ENCODE measurements around the gene NCDN.

NCDN gene

DNA sequence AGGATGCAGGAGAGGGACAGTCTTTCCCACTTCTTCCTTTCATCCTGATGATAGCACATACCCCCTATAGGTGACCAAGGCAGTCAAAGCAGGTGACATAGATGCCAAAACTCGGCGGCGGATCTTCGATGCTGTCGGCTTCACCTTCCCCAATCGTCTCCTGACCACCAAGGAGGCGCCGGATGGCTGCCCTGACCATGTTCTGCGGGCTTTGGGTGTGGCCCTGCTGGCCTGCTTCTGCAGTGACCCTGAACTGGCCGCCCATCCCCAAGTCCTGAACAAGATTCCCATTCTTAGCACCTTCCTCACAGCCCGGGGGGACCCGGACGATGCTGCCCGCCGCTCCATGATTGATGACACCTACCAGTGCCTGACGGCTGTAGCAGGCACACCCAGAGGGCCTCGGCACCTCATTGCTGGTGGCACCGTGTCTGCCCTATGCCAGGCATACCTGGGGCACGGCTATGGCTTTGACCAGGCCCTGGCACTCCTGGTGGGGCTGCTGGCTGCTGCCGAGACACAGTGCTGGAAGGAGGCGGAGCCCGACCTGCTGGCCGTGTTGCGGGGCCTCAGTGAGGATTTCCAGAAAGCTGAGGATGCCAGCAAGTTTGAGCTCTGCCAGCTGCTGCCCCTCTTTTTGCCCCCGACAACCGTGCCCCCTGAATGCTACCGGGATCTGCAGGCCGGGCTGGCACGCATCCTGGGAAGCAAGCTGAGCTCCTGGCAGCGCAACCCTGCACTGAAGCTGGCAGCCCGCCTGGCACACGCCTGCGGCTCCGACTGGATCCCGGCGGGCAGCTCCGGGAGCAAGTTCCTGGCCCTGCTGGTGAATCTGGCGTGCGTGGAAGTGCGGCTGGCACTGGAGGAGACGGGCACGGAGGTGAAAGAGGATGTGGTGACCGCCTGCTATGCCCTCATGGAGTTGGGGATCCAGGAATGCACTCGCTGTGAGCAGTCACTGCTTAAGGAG lies 2.9 kb downstream of the NCDN start:
- Histone ChIP-seq H3K14ac (ENCODE audit: low read length) (no peak overlapping the region), H3K23ac (ENCODE audit: low read length) (no peak overlapping the region), H3K79me2 (ENCODE audit: control insufficient read depth, insufficient read depth, low read length, poor library complexity) (peaks cover 8% of the 10 kb centered on the region), H3K18ac (ENCODE audit: low read length) (no peak overlapping the region), H2BK12ac (ENCODE audit: low read length) (no peak overlapping the region), H3K79me1 (ENCODE audit: low read length) (peaks cover 9% of the 10 kb centered on the region), H4K8ac (ENCODE audit: low read depth, low read length) (no peak overlapping the region), H3K4ac (ENCODE audit: low read depth, low read length) (no peak overlapping the region), H3K9me3 (ENCODE audit: insufficient read depth, low read depth, low read length) (peaks cover 3% of the 10 kb centered on the region), H3K4me1 (ENCODE audit: control insufficient read depth in 1 of 2, insufficient read depth in 2 of 2, low read length in 2 of 2) (peaks cover 4 to 12% of the 10 kb centered on the region in 2 experiments), H4K12ac (ENCODE audit: low read depth, low read length) (no peak overlapping the region), H4K91ac (ENCODE audit: low read depth, low read length) (no peak overlapping the region), H3K27me3 (ENCODE audit: insufficient read depth, low read length) (no peaks in the 10 kb centered on the region), H3K9ac (ENCODE audit: low read length) (no peak overlapping the region), H3K36me3 (ENCODE audit: control insufficient read depth in 1 of 2, insufficient read depth in 2 of 2, low read length in 2 of 2) (peaks cover 24 to 32% of the 10 kb centered on the region in 2 experiments), H3K4me2 (ENCODE audit: low read length) (no peak overlapping the region), H3K4me3 (ENCODE audit: low read depth, low read length) (no peak overlapping the region), H2AK5ac (ENCODE audit: low read length) (no peak overlapping the region), H2BK5ac (ENCODE audit: low read depth, low read length, poor library complexity) (no peak overlapping the region), H2BK120ac (ENCODE audit: insufficient read depth, low read length, poor library complexity) (no peak overlapping the region), H3K27ac (ENCODE audit: low read depth, low read length) (no peak overlapping the region), H2AFZ (ENCODE audit: insufficient read depth, low read length, poor library complexity) (no peak overlapping the region)
- no CpG with 5 or more reads among the region's 44 CpGs for WGBS (ENCODE audit: extremely low coverage, insufficient coverage, insufficient read length)
- no peak for DNase-seq

DNA sequence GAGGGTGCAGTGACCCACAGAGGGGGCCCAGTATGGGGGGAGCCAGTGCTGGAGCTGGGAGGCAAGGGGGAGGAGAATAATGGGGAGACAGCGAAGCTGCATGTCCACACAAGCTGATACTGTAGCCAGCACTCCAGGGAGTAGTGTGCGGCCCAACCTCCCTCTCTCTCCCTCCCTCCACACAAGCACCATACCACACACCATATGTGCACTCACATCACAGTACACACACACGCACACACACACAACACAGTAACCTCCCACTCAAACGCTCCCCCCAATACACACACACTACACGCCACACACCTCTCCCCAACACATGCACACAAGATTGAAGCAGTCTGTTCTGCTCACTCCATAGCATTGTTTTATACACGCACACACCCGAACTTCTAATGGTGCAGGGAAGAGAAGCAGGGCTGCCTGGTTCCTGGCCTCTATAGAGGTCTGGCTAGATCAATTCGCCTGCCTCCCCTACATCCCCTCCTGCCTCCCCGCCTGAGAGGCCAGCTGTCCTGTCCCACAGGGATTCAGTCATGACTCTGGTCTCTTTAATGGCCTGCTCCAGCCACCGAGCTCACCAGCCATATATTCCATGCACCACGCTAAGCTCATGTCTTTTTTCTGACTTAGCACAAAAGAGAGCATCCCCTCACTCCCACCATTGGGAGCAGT lies 3.8 kb downstream of the NCDN start:
- peaks cover 3% of the 10 kb centered on the region for H3K9me3 ChIP-seq (ENCODE audit: insufficient read depth, low read depth, low read length)
- H3K79me1 ChIP-seq (ENCODE audit: low read length), result peaks cover 9% of the 10 kb centered on the region
- no peak overlapping the region for H3K14ac ChIP-seq (ENCODE audit: low read length)
- no peak overlapping the region for H3K27ac ChIP-seq (ENCODE audit: low read depth, low read length)
- H4K91ac ChIP-seq (ENCODE audit: low read depth, low read length), result no peak overlapping the region
- no peaks in the 10 kb centered on the region for H3K27me3 ChIP-seq (ENCODE audit: insufficient read depth, low read length)
- peaks cover 24 to 34% of the 10 kb centered on the region in 2 experiments for H3K36me3 ChIP-seq (ENCODE audit: control insufficient read depth in 1 of 2, insufficient read depth in 2 of 2, low read length in 2 of 2)
- no peak overlapping the region for H3K4me2 ChIP-seq (ENCODE audit: low read length)
- no peak overlapping the region for H4K8ac ChIP-seq (ENCODE audit: low read depth, low read length)
- H3K9ac ChIP-seq (ENCODE audit: low read length), result no peak overlapping the region
- no peak for DNase-seq
- no peak overlapping the region for H2BK120ac ChIP-seq (ENCODE audit: insufficient read depth, low read length, poor library complexity)
- H4K12ac ChIP-seq (ENCODE audit: low read depth, low read length), result no peak overlapping the region
- H3K79me2 ChIP-seq (ENCODE audit: control insufficient read depth, insufficient read depth, low read length, poor library complexity), result peaks cover 8% of the 10 kb centered on the region
- no peak overlapping the region for H2BK5ac ChIP-seq (ENCODE audit: low read depth, low read length, poor library complexity)
- no peak overlapping the region for H2AK5ac ChIP-seq (ENCODE audit: low read length)
- no peak overlapping the region for H2AFZ ChIP-seq (ENCODE audit: insufficient read depth, low read length, poor library complexity)
- peaks cover 4 to 11% of the 10 kb centered on the region in 2 experiments for H3K4me1 ChIP-seq (ENCODE audit: control insufficient read depth in 1 of 2, insufficient read depth in 2 of 2, low read length in 2 of 2)
- H3K18ac ChIP-seq (ENCODE audit: low read length), result no peak overlapping the region
- no peak overlapping the region for H2BK12ac ChIP-seq (ENCODE audit: low read length)
- 100% methylated on average over 3 of the region's 11 CpGs for WGBS (ENCODE audit: extremely low coverage, insufficient coverage, insufficient read length)
- H3K4me3 ChIP-seq (ENCODE audit: low read depth, low read length), result no peak overlapping the region
- no peak overlapping the region for H3K23ac ChIP-seq (ENCODE audit: low read length)
- H3K4ac ChIP-seq (ENCODE audit: low read depth, low read length), result no peak overlapping the region

DNA sequence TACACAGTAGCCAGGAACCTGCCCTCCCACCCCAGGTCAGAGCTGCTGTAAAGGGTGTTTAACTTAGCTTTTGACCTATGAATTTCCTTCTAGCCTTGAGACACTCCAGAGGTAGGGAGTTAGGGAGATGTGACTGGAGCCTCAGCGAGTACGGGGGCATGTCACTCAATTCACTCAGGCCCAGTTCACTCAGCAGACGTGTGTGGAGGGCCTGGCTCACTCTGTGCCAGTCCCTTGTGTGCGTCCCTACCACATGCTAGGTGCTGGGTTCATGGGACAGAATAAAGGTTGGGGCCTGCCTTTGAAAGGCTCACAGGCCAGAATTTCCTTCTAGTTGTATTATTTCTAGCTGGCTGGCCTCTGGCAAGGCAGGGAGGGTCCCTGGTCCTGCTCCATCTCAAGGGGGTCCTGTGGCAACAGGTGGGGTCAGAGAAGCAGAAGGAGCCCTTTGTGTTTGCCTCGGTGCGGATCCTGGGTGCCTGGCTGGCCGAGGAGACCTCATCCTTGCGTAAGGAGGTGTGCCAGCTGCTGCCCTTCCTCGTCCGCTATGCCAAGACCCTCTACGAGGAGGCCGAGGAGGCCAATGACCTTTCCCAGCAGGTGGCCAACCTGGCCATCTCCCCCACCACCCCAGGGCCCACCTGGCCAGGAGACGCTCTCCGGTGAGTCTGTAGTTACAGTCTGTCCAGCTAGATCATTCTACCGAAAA lies 4.5 kb downstream of the NCDN start:
- no peak for DNase-seq

DNA sequence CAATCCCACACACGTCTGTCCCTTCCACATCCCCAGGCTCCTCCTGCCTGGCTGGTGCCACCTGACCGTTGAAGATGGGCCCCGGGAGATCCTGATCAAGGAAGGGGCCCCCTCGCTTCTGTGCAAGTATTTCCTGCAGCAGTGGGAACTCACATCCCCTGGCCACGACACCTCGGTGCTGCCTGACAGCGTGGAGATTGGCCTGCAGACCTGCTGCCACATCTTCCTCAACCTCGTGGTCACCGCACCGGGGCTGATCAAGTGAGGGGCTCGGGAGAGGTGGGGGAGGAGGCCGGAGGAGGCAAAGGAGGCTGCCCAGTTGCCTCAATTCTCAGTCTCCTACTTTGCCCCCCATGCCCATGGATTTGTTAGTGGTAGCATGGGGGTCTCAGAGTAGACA lies 5.6 kb downstream of the NCDN start:
- Histone ChIP-seq H3K4me3 (ENCODE audit: low read depth, low read length) (no peak overlapping the region), H3K79me1 (ENCODE audit: low read length) (peaks cover 1% of the 10 kb centered on the region), H3K14ac (ENCODE audit: low read length) (no peak overlapping the region), H3K27me3 (ENCODE audit: insufficient read depth, low read length) (no peaks in the 10 kb centered on the region), H2BK5ac (ENCODE audit: low read depth, low read length, poor library complexity) (no peak overlapping the region), H3K9ac (ENCODE audit: low read length) (no peak overlapping the region), H4K8ac (ENCODE audit: low read depth, low read length) (no peak overlapping the region), H3K36me3 (ENCODE audit: control insufficient read depth in 1 of 2, insufficient read depth in 2 of 2, low read length in 2 of 2) (peaks cover 24 to 37% of the 10 kb centered on the region in 2 experiments), H2BK12ac (ENCODE audit: low read length) (no peak overlapping the region), H4K12ac (ENCODE audit: low read depth, low read length) (no peak overlapping the region), H3K4ac (ENCODE audit: low read depth, low read length) (no peak overlapping the region), H3K79me2 (ENCODE audit: control insufficient read depth, insufficient read depth, low read length, poor library complexity) (no peaks in the 10 kb centered on the region), H3K27ac (ENCODE audit: low read depth, low read length) (no peak overlapping the region), H2BK120ac (ENCODE audit: insufficient read depth, low read length, poor library complexity) (no peak overlapping the region), H3K23ac (ENCODE audit: low read length) (no peak overlapping the region), H3K18ac (ENCODE audit: low read length) (no peak overlapping the region), H2AK5ac (ENCODE audit: low read length) (no peak overlapping the region), H4K91ac (ENCODE audit: low read depth, low read length) (no peak overlapping the region), H3K9me3 (ENCODE audit: insufficient read depth, low read depth, low read length) (peaks cover 3% of the 10 kb centered on the region), H2AFZ (ENCODE audit: insufficient read depth, low read length, poor library complexity) (no peak overlapping the region), H3K4me2 (ENCODE audit: low read length) (no peak overlapping the region), H3K4me1 (ENCODE audit: control insufficient read depth in 1 of 2, insufficient read depth in 2 of 2, low read length in 2 of 2) (peaks cover 1 to 5% of the 10 kb centered on the region in 2 experiments)
- no peak for DNase-seq
- no CpG with 5 or more reads among the region's 12 CpGs for WGBS (ENCODE audit: extremely low coverage, insufficient coverage, insufficient read length)

More for the DNA sequence above, 4.5 kb downstream of the NCDN start:
- no peak overlapping the region for H2BK5ac ChIP-seq (ENCODE audit: low read depth, low read length, poor library complexity)
- no peak overlapping the region for H2BK120ac ChIP-seq (ENCODE audit: insufficient read depth, low read length, poor library complexity)
- no peak overlapping the region for H4K12ac ChIP-seq (ENCODE audit: low read depth, low read length)
- peaks cover 4 to 8% of the 10 kb centered on the region in 2 experiments for H3K4me1 ChIP-seq (ENCODE audit: control insufficient read depth in 1 of 2, insufficient read depth in 2 of 2, low read length in 2 of 2)
- no peak overlapping the region for H3K4ac ChIP-seq (ENCODE audit: low read depth, low read length)
- no peak overlapping the region for H2AFZ ChIP-seq (ENCODE audit: insufficient read depth, low read length, poor library complexity)
- no CpG with 5 or more reads among the region's 15 CpGs for WGBS (ENCODE audit: extremely low coverage, insufficient coverage, insufficient read length)
- no peak overlapping the region for H3K18ac ChIP-seq (ENCODE audit: low read length)
- peaks cover 7% of the 10 kb centered on the region for H3K79me1 ChIP-seq (ENCODE audit: low read length)
- no peak overlapping the region for H3K14ac ChIP-seq (ENCODE audit: low read length)
- H3K9me3 ChIP-seq (ENCODE audit: insufficient read depth, low read depth, low read length), result peaks cover 3% of the 10 kb centered on the region
- no peak overlapping the region for H3K9ac ChIP-seq (ENCODE audit: low read length)
- H3K27me3 ChIP-seq (ENCODE audit: insufficient read depth, low read length), result no peaks in the 10 kb centered on the region
- no peak overlapping the region for H3K27ac ChIP-seq (ENCODE audit: low read depth, low read length)
- no peak overlapping the region for H3K4me2 ChIP-seq (ENCODE audit: low read length)
- H3K23ac ChIP-seq (ENCODE audit: low read length), result no peak overlapping the region
- H3K36me3 ChIP-seq (ENCODE audit: control insufficient read depth in 1 of 2, insufficient read depth in 2 of 2, low read length in 2 of 2), result peaks cover 24 to 37% of the 10 kb centered on the region in 2 experiments
- no peak overlapping the region for H4K91ac ChIP-seq (ENCODE audit: low read depth, low read length)
- H2AK5ac ChIP-seq (ENCODE audit: low read length), result no peak overlapping the region
- H3K79me2 ChIP-seq (ENCODE audit: control insufficient read depth, insufficient read depth, low read length, poor library complexity), result peaks cover 5% of the 10 kb centered on the region
- H2BK12ac ChIP-seq (ENCODE audit: low read length), result no peak overlapping the region
- no peak overlapping the region for H4K8ac ChIP-seq (ENCODE audit: low read depth, low read length)
- no peak overlapping the region for H3K4me3 ChIP-seq (ENCODE audit: low read depth, low read length)
